H1 (cell line): ENCODE measurements around the gene MAPK8. TPM values are rescaled to one million over a fixed set of nuclear protein-coding genes. Genes with fewer than 3 reads are reported as not detected.
A peak's percentile ranks its signal among the peaks of the same experiment; 100 is the strongest.

ENCODE experiments used
- BACH1 ChIP-seq: IDR thresholded peaks from 2 replicates; pipeline ENCODE4 v1.6.1; 2012; ENCODE audit warnings: low read length, improper control_type of control experiment
- CBX5 ChIP-seq: fragments of 300-800, 300-1000 bp; sonication (generic); IDR thresholded peaks from 2 replicates; pipeline ENCODE4 v1.7.1; 2016; ENCODE audit warnings: antibody characterized with exemption, low read length, low read depth
- CHD7 ChIP-seq: fragments of 300-600 bp; sonication (generic); IDR thresholded peaks from 2 replicates; pipeline ENCODE4 v1.7.1; 2012; ENCODE audit warnings: low read length, moderate library complexity, mild to moderate bottlenecking, inconsistent platforms; ENCODE audit not compliant: insufficient replicate concordance
- CTCF ChIP-seq, 3 experiments: IDR thresholded peaks; 1 replicate in 2 of 3; 2 replicates in 1 of 3; pipeline versions ENCODE4 v1.5.1 to v1.6.1; 2011; ENCODE audit warnings: low read length in 3 of 3, mild to moderate bottlenecking in 3 of 3, inconsistent platforms in 2 of 3, low read depth in 1 of 3, moderate library complexity in 1 of 3; ENCODE audit not compliant: insufficient read depth in 1 of 3; ENCODE audit errors: control extremely low read depth in 1 of 3
- MAFK ChIP-seq: IDR thresholded peaks from 2 replicates; pipeline ENCODE4 v1.6.1; 2012; ENCODE audit warnings: low read depth, mild to moderate bottlenecking, improper control_type of control experiment, low read length
- SP2 ChIP-seq: IDR thresholded peaks from 2 replicates; pipeline ENCODE4 v1.6.1; 2012; ENCODE audit warnings: mild to moderate bottlenecking, low read length, inconsistent platforms
- SUZ12 ChIP-seq: fragments of 200-600 bp; sonication (generic); IDR thresholded peaks from 2 replicates; pipeline ENCODE4 v1.6.1; 2012; ENCODE audit warnings: mild to moderate bottlenecking, inconsistent platforms, low read length, moderate library complexity, mixed read lengths
- polyA plus RNA-seq, 7 experiments: library from polyadenylated mRNA; depleted of rRNA in 3 of 7; stranded (reverse) in 5 of 7; unstranded in 2 of 7; fragments of >200 nt in 5 of 7; fragments of 200-250 nt in 2 of 7; gene quantifications; 1 replicate in 5 of 7; 2 replicates in 1 of 7; 4 replicates in 1 of 7; pipeline versions ENCODE4 v1.2.1 to v1.2.3, GENCODE V29; 2011 to 2013; ENCODE audit warnings: missing spikeins in 2 of 7, mixed read lengths in 2 of 7
- total RNA-seq: library from RNA; stranded (reverse); fragmentation: NEBNext Ultra II Directional; extraction: Animal tissue kit (Norgen Biotek cat#: 25700); gene quantifications from 2 replicates; pipeline ENCODE4 v1.2.1, GENCODE V29; 2021

Gene MAPK8
- total and polyA plus RNA-seq, 2 of the 8 experiments (the other 6 are each of a cell fraction or from before 2014, with no cell fraction given) = 23.3 to 71.3 TPM

GRCh38 chr10:48306265-48306869 lies at the start of gene MAPK8 (continued):
- peak in 2 of 3 experiments; percentile 15 to 26; a peak in 2 of 4 replicates for TF ChIP-seq CTCF (IDR thresholded peaks at IDR 0.05; ENCODE audit: control extremely low read depth in 1 of 3, insufficient read depth in 1 of 3, low read depth in 1 of 3, low read length in 3 of 3)
- no peak for TF ChIP-seq CHD7
- TF ChIP-seq CBX5 = no peak
- TF ChIP-seq SUZ12 = no peak
- no peak for TF ChIP-seq SP2
- TF ChIP-seq BACH1 = no peak
- TF ChIP-seq MAFK = no peak
